Testis (tissue), 2 donors: Measurements from ENCODE around the gene HOXD11.
A peak's percentile ranks its signal among the peaks of the same experiment; 100 is the strongest.

Experiments
- POLR2A ChIP-seq: fragments of 450-650 bp; IDR thresholded peaks from one replicate; pipeline ENCODE4 v1.6.1; 2017; ENCODE audit warnings: antibody characterized with exemption, mild to moderate bottlenecking, moderate library complexity
- TF ChIP-seq, protein P1 (sequence below), 3 experiments: fragments of 450-650 bp in 2 of 3; fragments of 200-600 bp in 1 of 3; sonication (generic) in 1 of 3; IDR thresholded peaks; one replicate each; pipeline ENCODE4 v1.5.1; 2016 to 2019; ENCODE audit warnings: antibody characterized with exemption in 3 of 3, mild to moderate bottlenecking in 2 of 3, moderate library complexity in 1 of 3

DNA sequence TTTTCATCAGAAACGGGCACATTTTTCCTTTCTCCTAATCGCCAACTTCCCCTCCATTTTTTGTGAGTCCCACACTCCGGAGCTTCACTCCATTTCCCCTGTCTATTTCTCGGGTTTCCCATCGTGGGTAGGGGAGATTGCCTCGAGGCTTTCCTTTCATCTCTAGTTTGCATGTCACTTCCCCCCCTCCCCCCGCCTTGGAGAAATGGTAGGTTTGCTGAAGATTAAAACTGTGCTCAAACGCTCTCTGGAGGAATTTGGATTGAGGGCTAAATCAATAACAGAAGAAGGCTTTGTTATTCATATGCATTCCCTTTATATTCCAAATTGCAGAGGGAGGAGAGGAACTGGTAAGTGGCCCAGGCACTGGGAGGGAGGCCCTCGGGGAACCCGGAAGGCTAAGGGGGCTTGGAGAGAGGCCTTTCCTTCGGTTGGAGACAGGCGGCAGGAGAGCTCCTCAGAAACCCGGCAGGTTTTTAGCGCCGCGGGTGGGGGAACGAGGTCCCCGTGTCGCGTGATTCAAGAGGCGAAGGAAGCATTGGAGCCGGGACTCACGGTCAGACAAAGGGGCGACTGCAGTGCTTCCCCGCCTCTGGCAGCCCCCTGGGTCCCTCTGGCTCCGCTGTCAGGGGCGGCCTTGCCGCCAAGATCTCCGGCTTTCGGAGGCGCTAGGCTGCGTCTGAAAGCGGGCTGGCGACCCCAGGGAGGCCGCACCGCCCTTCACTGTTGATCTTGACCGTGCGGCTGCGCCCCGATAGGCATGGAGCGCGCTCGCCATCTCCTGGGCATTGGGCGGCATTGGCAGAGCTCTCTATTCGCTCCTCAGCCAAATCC, 9.9 kb upstream of the HOXD11 start:
- TF ChIP-seq, protein P1, sequence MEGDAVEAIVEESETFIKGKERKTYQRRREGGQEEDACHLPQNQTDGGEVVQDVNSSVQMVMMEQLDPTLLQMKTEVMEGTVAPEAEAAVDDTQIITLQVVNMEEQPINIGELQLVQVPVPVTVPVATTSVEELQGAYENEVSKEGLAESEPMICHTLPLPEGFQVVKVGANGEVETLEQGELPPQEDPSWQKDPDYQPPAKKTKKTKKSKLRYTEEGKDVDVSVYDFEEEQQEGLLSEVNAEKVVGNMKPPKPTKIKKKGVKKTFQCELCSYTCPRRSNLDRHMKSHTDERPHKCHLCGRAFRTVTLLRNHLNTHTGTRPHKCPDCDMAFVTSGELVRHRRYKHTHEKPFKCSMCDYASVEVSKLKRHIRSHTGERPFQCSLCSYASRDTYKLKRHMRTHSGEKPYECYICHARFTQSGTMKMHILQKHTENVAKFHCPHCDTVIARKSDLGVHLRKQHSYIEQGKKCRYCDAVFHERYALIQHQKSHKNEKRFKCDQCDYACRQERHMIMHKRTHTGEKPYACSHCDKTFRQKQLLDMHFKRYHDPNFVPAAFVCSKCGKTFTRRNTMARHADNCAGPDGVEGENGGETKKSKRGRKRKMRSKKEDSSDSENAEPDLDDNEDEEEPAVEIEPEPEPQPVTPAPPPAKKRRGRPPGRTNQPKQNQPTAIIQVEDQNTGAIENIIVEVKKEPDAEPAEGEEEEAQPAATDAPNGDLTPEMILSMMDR (IDR thresholded peaks at IDR 0.05): peak in 2 of 3 experiments; percentile 48 to 62
- no peak for TF ChIP-seq POLR2A
